Right lobe of liver (tissue), 4 donors: ENCODE data around the gene CUX1.

Source experiments
- CTCF ChIP-seq, 4 donors: fragments of 200-600 bp in 3 of 4; fragments of 450-650 bp in 1 of 4; IDR thresholded peaks; one replicate each; pipeline versions ENCODE4 v1.5.1 to v1.8.0; 2016 to 2022; ENCODE audit warnings: antibody characterized with exemption in 4 of 4, mild to moderate bottlenecking in 2 of 4
- POLR2A ChIP-seq: fragments of 450-650 bp; IDR thresholded peaks from one replicate; pipeline ENCODE4 v1.6.1; 2017; ENCODE audit warnings: antibody characterized with exemption, mild to moderate bottlenecking
- donor health status: DM: no; HTN: no; CAD: no.
- donor health status: DM: no; HTN: no; CAD: no.
- donor health status: DM: no; HTN: yes; CAD: no.

DNA sequence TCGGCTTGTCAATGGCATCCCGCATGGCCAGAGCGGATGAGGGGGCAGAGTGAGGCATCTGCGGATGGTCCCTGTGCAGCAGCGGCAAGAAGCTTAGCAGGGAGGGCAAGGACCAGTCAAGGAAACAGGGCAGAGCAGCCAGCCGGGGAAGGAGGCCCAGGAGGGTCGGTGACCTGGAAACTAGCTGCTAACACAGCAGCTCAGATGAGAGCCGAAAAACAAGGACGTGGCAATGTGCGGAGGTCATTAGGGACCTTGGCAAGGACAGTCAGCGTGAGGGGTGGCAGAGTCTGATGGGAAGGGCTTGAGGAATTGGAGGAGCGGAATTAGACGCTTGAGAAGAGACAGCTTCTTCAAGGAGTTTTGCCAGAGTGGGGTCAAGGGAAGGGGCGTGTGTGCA is 449.1 kb downstream of the CUX1 start:
- TF ChIP-seq CTCF (IDR thresholded peaks at IDR 0.05) (no peak), POLR2A (no peak)
